Measurements from ENCODE around the gene PLTP. TPM values are rescaled to one million over a fixed set of nuclear protein-coding genes. Genes with fewer than 3 reads are reported as not detected.

The PLTP gene
- total RNA-seq, 1 experiment from 2014 or later, result 62.5 TPM

GRCh38 chr20:45857114-45857881 lies 54.7 kb downstream of the PLTP start, which contains the start of the genes ACOT8 and ZSWIM3:
TSS of gene ACOT8 (minus strand) at chr20:45857392. CDS start at chr20:45857315, 77 bp downstream.
TSS of gene ZSWIM3 (plus strand) at chr20:45857614. CDS start at chr20:45857826, 212 bp downstream.
- no peak within 1 kb of the TSS for H3K18ac ChIP-seq (ENCODE audit: insufficient read length, low read depth, low read length)
- H4K8ac ChIP-seq (replicated peaks; ENCODE audit: insufficient read length, low read depth, low read length), result no peak within 1 kb of the TSS
- peak within 1 kb of the TSS; percentile 72 for H3K9ac ChIP-seq (ENCODE audit: extremely low read depth, insufficient read length, low read length)
- H3K4ac ChIP-seq (ENCODE audit: low read depth, low read length), result no peak within 1 kb of the TSS
- no peak within 1 kb of the TSS for H2AK5ac ChIP-seq (ENCODE audit: insufficient read length, low read length)
- H4K20me1 ChIP-seq (ENCODE audit: control insufficient read depth, insufficient read depth, insufficient read length), result peaks cover 2% of the 10 kb centered on the region
- no peaks in the 10 kb centered on the region for H3K9me3 ChIP-seq (ENCODE audit: control insufficient read depth, low read depth, low read length)
- H3K4me3 Mint-ChIP-seq, result peak within 1 kb of the TSS; percentile 90 to 93
- no peaks in the 10 kb centered on the region for H3K9me3 Mint-ChIP-seq
- H2BK12ac ChIP-seq (ENCODE audit: insufficient read length, low read depth, low read length), result no peak within 1 kb of the TSS
- no peak within 1 kb of the TSS for H3K56ac ChIP-seq (ENCODE audit: insufficient read length, low read depth, low read length)
- no peak within 1 kb of the TSS for H3K23ac ChIP-seq (ENCODE audit: insufficient read length, low read depth, low read length)
- no peak within 1 kb of the TSS for H3K27ac ChIP-seq (ENCODE audit: insufficient read length, low read depth, low read length)
- H3T11ph ChIP-seq (ENCODE audit: low read length), result no peak within 1 kb of the TSS
- no peak within 1 kb of the TSS for H4K91ac ChIP-seq (ENCODE audit: insufficient read length, low read depth, low read length)
- no peaks in the 10 kb centered on the region for H3K27me3 ChIP-seq (ENCODE audit: insufficient read depth, low read length)
- WGBS (ENCODE audit: extremely low coverage, insufficient read length, low lambda C conversion rate), result no CpG with 5 or more reads among the region's 36 CpGs
- no peak within 1 kb of the TSS for H2BK120ac ChIP-seq (ENCODE audit: low read depth, low read length, poor library complexity, severe bottlenecking)
- H2BK15ac ChIP-seq (ENCODE audit: low read depth, low read length), result no peak within 1 kb of the TSS
- H3K36me3 Mint-ChIP-seq (ENCODE audit: insufficient read depth in 1 of 3, low read depth in 3 of 3), result peaks cover 5 to 11% (median 8%) of the 10 kb centered on the region in 3 experiments; a peak in 5 of 7 replicates
- H3K27me3 Mint-ChIP-seq (ENCODE audit: low read depth), result no peaks in the 10 kb centered on the region
- no peak for TF ChIP-seq CTCF (conservative IDR thresholded peaks at IDR 0.05)
- no peaks in the 10 kb centered on the region for H3K79me1 ChIP-seq (ENCODE audit: insufficient read depth, low read depth, low read length, poor library complexity, severe bottlenecking)
- no peak within 1 kb of the TSS for H2BK20ac ChIP-seq (ENCODE audit: low read depth, low read length, poor library complexity, severe bottlenecking)
- H2BK5ac ChIP-seq (ENCODE audit: insufficient read length, low read length), result no peak within 1 kb of the TSS
- H3K4me1 Mint-ChIP-seq, result peaks cover 54 to 59% of the 10 kb centered on the region in 2 experiments
- DNase-seq, result peak; percentile 99
- no peak within 1 kb of the TSS for H2AFZ ChIP-seq (ENCODE audit: low read length)
- no peak within 1 kb of the TSS for H4K5ac ChIP-seq (ENCODE audit: insufficient read length, low read depth, low read length)
- peaks cover 5% of the 10 kb centered on the region for H3K23me2 ChIP-seq (ENCODE audit: insufficient read length, low read depth, low read length, poor library complexity, severe bottlenecking)
- peaks cover 3% of the 10 kb centered on the region; the same call in 1 of the 2 replicates for H3K79me2 ChIP-seq (ENCODE audit: insufficient read depth, low read length)
- peak within 1 kb of the TSS; percentile 70; the same call in 1 of the 2 replicates for H3K14ac ChIP-seq (ENCODE audit: insufficient read depth, low read length)
- peaks cover 14% of the 10 kb centered on the region; the same call in 1 of the 2 replicates for H3K4me1 ChIP-seq (ENCODE audit: insufficient read depth, low read length)
- peak within 1 kb of the TSS; percentile 95 to 99 (median 96) for H3K27ac Mint-ChIP-seq
- peak within 1 kb of the TSS; percentile 97 for H3K4me2 ChIP-seq (ENCODE audit: insufficient read depth, insufficient read length, low read length)
